Lower lobe of right lung (tissue), 2 donors: Measurements from ENCODE around the gene CCDC141. TPM values are rescaled to one million over a fixed set of nuclear protein-coding genes. Genes with fewer than 3 reads are reported as not detected.
"Not testable (repeated sequence)": the region's sequence is repeated elsewhere in the genome, so short reads cannot be mapped to it uniquely, and the experiment has no call there.

Experiments
- ATAC-seq, 2 donors: fragments of 200-7000 bp; cut with Tn5 transposase; one replicate each; pipeline ENCODE4 v1.9.1; 2020 to 2022; ENCODE audit warnings: mild to moderate bottlenecking in 2 of 2, moderate library complexity in 2 of 2
- DNase-seq: peaks from one replicate; pipeline ENCODE4 v3.0.0-alpha.2; 2020
- H3K27ac ChIP-seq: fragments of 200-600 bp; one replicate; pipeline ENCODE4 v1.8.0; 2022
- H3K27me3 ChIP-seq: fragments of 200-600 bp; one replicate; pipeline ENCODE4 v1.8.0; 2022; ENCODE audit warnings: low read depth
- H3K36me3 ChIP-seq: fragments of 200-600 bp; one replicate; pipeline ENCODE4 v1.8.0; 2022; ENCODE audit warnings: mild to moderate bottlenecking
- H3K4me1 ChIP-seq: fragments of 200-600 bp; one replicate; pipeline ENCODE4 v1.8.0; 2022
- H3K4me3 ChIP-seq: fragments of 200-600 bp; one replicate; pipeline ENCODE4 v1.8.0; 2022; ENCODE audit warnings: mild to moderate bottlenecking
- H3K9me3 ChIP-seq: fragments of 200-600 bp; one replicate; pipeline ENCODE4 v1.8.0; 2022
- intact Hi-C: fragments of 100-400 bp; cut with DNase I; formaldehyde crosslinking; loops from one replicate; pipeline ENCODE4 v1.11.0; 2022
- total RNA-seq: library from RNA; stranded (reverse); fragmentation: NEBNext Ultra II Directional; extraction: Animal tissue kit (Norgen Biotek cat#: 25700); gene quantifications from one replicate; pipeline ENCODE4 v1.2.1, GENCODE V29; 2021
- TF ChIP-seq, protein P1 (sequence below): fragments of 200-600 bp; IDR thresholded peaks from one replicate; pipeline ENCODE4 v1.8.0; 2022; ENCODE audit warnings: antibody characterized with exemption, mild to moderate bottlenecking
- donor health status: DM: no; HTN: yes; CAD: no; lungs with severe emphysema.

The CCDC141 gene
- total RNA-seq, 1 donor from 2014 or later = 40.5 TPM

DNA sequence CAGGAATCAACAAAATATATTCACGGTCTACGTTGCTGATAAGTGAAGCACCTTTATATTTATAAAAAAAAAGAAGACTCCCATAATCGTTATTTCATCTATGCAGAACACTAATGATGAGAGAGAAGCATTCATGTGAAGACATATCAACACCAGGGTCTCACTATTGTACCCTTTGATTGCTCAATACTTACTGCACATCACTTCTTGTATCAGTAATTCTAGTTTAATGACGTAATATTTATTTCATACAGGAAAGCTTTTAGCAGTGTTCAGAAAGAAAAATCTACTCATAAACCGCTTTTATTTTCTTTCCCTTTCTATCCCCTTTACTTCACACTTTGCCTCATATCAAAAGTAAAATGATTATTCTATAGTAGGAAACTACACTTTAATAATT lies 30.7 kb downstream of the CCDC141 start:
- Histone ChIP-seq H3K27me3 (no peaks in the 10 kb centered on the region), H3K4me3 (no peak overlapping the region), H3K27ac (no peak overlapping the region), H3K9me3 (no peaks in the 10 kb centered on the region), H3K4me1 (no peaks in the 10 kb centered on the region), H3K36me3 (no peaks in the 10 kb centered on the region)
- ATAC-seq = no peak
- DNase-seq = no peak
- intact Hi-C loops = no loop called here
- TF ChIP-seq, protein P1, sequence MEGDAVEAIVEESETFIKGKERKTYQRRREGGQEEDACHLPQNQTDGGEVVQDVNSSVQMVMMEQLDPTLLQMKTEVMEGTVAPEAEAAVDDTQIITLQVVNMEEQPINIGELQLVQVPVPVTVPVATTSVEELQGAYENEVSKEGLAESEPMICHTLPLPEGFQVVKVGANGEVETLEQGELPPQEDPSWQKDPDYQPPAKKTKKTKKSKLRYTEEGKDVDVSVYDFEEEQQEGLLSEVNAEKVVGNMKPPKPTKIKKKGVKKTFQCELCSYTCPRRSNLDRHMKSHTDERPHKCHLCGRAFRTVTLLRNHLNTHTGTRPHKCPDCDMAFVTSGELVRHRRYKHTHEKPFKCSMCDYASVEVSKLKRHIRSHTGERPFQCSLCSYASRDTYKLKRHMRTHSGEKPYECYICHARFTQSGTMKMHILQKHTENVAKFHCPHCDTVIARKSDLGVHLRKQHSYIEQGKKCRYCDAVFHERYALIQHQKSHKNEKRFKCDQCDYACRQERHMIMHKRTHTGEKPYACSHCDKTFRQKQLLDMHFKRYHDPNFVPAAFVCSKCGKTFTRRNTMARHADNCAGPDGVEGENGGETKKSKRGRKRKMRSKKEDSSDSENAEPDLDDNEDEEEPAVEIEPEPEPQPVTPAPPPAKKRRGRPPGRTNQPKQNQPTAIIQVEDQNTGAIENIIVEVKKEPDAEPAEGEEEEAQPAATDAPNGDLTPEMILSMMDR = no peak

DNA sequence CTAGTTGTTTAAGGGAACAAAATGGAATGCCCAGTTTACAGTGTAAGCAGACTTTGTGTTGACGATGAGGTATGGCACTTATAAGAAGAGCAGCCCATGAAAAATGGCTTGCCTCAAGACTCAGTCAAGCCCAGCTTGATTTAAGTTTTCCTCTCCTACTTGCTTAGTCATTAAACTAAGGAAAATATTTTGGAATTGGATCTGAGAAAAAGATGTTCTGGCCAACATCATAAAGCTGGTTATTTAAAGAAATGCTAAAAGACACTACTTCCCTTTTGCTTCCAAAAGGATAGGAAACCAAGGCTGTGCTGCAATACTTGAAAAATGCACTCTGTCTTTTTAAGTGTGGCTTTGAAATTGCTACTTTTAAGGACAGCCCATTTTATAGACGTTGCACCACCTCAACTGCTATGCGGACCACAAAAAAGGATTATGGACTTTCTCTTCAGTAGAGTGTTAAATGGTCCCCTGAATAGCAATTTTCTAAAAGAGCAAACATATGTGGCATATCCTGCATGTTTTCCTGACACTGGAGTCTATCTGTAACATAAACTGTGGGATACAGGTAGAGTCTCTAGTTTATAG lies 32.1 kb downstream of the CCDC141 start:
- ATAC-seq = no peak
- H3K36me3 ChIP-seq = no peaks in the 10 kb centered on the region
- no peaks in the 10 kb centered on the region for H3K9me3 ChIP-seq
- no peaks in the 10 kb centered on the region for H3K27me3 ChIP-seq
- intact Hi-C loops = no loop called here
- no peak overlapping the region for H3K27ac ChIP-seq
- TF ChIP-seq, protein P1 = no peak
- DNase-seq = no peak
- no peak overlapping the region for H3K4me3 ChIP-seq
- no peaks in the 10 kb centered on the region for H3K4me1 ChIP-seq

DNA sequence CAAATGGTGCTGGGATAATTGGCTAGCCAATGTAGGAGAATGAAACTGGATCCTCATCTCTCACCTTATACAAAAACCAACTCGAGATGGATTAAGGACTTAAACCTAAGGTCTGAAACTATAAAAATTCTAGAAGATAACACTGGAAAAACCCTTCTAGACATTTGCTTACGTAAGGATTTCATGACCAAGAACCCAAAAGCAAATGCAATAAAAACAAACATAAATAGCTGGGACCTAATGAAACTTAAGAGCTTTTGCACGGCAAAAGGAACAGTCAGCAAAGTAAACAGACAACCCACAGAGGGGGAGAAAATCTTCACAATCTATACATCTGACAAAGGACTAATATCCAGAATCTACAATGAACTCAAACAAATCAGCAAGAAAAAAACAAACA lies 35.7 kb downstream of the CCDC141 start:
- intact Hi-C loops, DNase-seq, H3K9me3 ChIP-seq, H3K36me3 ChIP-seq, H3K4me3 ChIP-seq, H3K4me1 ChIP-seq, H3K27ac ChIP-seq, H3K27me3 ChIP-seq, ATAC-seq: not testable (repeated sequence)

DNA sequence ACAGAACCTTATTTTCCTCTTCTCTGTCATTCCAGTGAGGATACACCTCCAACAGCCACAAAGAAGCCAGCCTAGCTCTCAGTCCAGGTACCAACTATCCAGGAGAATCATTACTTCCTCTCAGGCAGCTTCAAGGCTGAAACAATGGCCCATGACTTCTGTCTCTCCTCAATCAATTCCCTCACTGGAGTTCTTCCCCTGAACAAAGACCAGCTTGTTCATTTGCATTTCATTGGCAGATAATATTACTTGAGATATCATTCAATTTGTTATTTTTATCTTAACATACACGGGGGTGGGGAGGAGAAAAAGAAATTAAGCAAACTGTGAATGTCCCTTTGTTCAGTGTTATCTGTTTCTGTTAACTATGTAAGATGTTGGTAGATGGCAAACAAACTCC lies 44.0 kb downstream of the CCDC141 start:
- no peaks in the 10 kb centered on the region for H3K36me3 ChIP-seq
- H3K27ac ChIP-seq = no peak overlapping the region
- TF ChIP-seq, protein P1 = no peak
- no peak overlapping the region for H3K4me3 ChIP-seq
- no peaks in the 10 kb centered on the region for H3K9me3 ChIP-seq
- ATAC-seq (no peak), DNase-seq (no peak)
- H3K4me1 ChIP-seq = no peaks in the 10 kb centered on the region
- intact Hi-C loops = no loop called here
- no peaks in the 10 kb centered on the region for H3K27me3 ChIP-seq

DNA sequence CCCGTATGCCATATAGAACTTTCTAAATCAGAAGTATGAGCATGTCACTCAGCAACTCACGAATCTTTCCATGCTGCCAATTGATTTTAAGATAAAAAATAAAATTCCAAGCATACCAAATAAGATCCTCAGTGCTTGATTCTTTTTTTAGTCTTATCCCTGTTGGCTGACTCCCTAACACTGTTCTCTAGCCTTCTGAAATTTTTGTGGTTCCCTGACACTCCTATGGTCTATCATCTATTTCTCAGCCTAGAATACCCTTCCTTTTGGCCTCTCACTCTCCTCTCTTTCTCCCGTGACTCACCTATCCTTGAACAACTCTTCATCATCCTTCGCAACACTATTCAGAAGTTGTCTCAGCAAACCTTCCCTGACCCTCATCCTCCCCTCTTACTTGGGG lies 50.5 kb downstream of the CCDC141 start:
- ATAC-seq = no peak
- H3K27me3 ChIP-seq = no peaks in the 10 kb centered on the region
- intact Hi-C loops = no loop called here
- no peaks in the 10 kb centered on the region for H3K36me3 ChIP-seq
- H3K9me3 ChIP-seq = no peaks in the 10 kb centered on the region
- TF ChIP-seq, protein P1 = no peak
- no peaks in the 10 kb centered on the region for H3K4me1 ChIP-seq
- no peak overlapping the region for H3K27ac ChIP-seq
- no peak for DNase-seq
- H3K4me3 ChIP-seq = no peak overlapping the region

DNA sequence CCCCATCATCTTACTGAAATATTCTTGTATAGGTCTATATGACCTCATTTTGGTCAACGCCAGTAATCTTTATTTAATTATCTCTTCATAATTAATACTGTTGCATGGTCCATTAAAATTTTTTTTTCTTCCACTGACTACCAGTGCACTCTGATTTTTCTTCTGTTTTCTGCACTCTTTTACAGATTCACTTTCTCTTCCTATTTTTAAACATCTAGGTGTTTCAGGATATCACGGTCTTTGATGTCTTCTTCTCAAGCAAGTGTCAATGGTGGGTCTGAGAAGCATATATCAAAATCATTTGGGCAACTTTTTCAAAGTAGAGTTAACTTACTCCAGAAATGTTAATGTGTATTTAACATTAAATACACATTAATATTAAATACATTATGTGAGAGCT lies 51.4 kb downstream of the CCDC141 start:
- H3K27ac ChIP-seq = no peak overlapping the region
- no peak overlapping the region for H3K4me3 ChIP-seq
- no peaks in the 10 kb centered on the region for H3K27me3 ChIP-seq
- DNase-seq = no peak
- TF ChIP-seq, protein P1 = no peak
- H3K4me1 ChIP-seq = no peaks in the 10 kb centered on the region
- intact Hi-C loops = no loop called here
- ATAC-seq = no peak
- no peaks in the 10 kb centered on the region for H3K9me3 ChIP-seq
- no peaks in the 10 kb centered on the region for H3K36me3 ChIP-seq
